Esophagus squamous epithelium (tissue), 5 donors: Measurements from ENCODE around the gene ITPRIP. TPM values are rescaled to one million over a fixed set of nuclear protein-coding genes. Genes with fewer than 3 reads are reported as not detected.

ENCODE experiments used
- DNase-seq: peaks from one replicate; lab custom pipeline; 2025; lab: John Stamatoyannopoulos, UW
- H3K27ac ChIP-seq, 4 donors: fragments of 200-600 bp; sonication (generic); one replicate each; pipeline ENCODE4 v1.5.1; 2016 to 2019; ENCODE audit warnings: mild to moderate bottlenecking in 1 of 4
- H3K27me3 ChIP-seq, 4 donors: fragments of 200-600 bp; sonication (generic); 1 replicate in 3 of 4; 2 replicates in 1 of 4; pipeline versions ENCODE4 v1.5.1 to v1.6.0; 2017 to 2021; ENCODE audit warnings: antibody characterized with exemption in 1 of 4
- H3K36me3 ChIP-seq, 3 donors: fragments of 200-600 bp; sonication (generic); one replicate each; pipeline ENCODE4 v1.5.1; 2016 to 2019
- H3K4me1 ChIP-seq, 3 donors: fragments of 200-600 bp; sonication (generic); one replicate each; pipeline ENCODE4 v1.5.1; 2017 to 2019
- H3K4me3 ChIP-seq, 4 donors: fragments of 200-600 bp; sonication (generic); 1 replicate in 3 of 4; 2 replicates in 1 of 4; pipeline ENCODE4 v1.5.1; 2016 to 2019; ENCODE audit warnings: mild to moderate bottlenecking in 2 of 4, moderate library complexity in 1 of 4
- H3K9me3 ChIP-seq, 3 donors: fragments of 200-600 bp; sonication (generic); one replicate each; pipeline ENCODE4 v1.5.1; 2016 to 2019
- CTCF ChIP-seq, 6 experiments: fragments of 450-650 bp in 4 of 6; fragments of 200-600 bp in 2 of 6; sonication (generic) in 2 of 6; IDR thresholded peaks; one replicate each; pipeline ENCODE4 v1.5.1; 2016 to 2019; ENCODE audit warnings: antibody characterized with exemption in 6 of 6, mild to moderate bottlenecking in 4 of 6, moderate library complexity in 4 of 6
- POLR2A ChIP-seq, 4 donors: fragments of 450-650 bp; IDR thresholded peaks; one replicate each; pipeline ENCODE4 v1.6.1; 2017; ENCODE audit warnings: antibody characterized with exemption in 4 of 4, mild to moderate bottlenecking in 4 of 4, moderate library complexity in 3 of 4
- WGBS, 2 donors: methylation state at CpG; one replicate each; pipeline ENCODE4 v1.1.5; 2018; 5-methylcytosine and 5-hydroxymethylcytosine counted together
- intact Hi-C: fragments of 100-400 bp; cut with DNase I; formaldehyde crosslinking; loops from one replicate; pipeline ENCODE4 v1.15.0; 2022
- total RNA-seq, 4 donors: library from RNA; depleted of rRNA; stranded (reverse); fragments of >200 nt; gene quantifications; one replicate each; pipeline ENCODE4 v1.1.0, GENCODE V29; 2016
- donor health status: DM: yes; HTN: yes; CAD: no.

Gene ITPRIP
- total RNA-seq, 4 donors from 2014 or later: 37.6 to 61.6 (median 38.4) TPM

- Histone ChIP-seq H3K27ac (peak overlapping the region in 3 of 4 donors; percentile 11 to 69 (median 49)), H3K9me3 (no peaks in the 10 kb centered on the region), H3K4me3 (no peak overlapping the region), H3K4me1 (peaks cover 9 to 70% (median 24%) of the 10 kb centered on the region in 3 donors), H3K27me3 (no peaks in the 10 kb centered on the region), H3K36me3 (peaks cover 26 to 72% (median 29%) of the 10 kb centered on the region in 3 donors)
- WGBS, 2 donors: 65 to 80% methylated on average over 10 to 15 of the region's 15 CpGs
- TF ChIP-seq POLR2A (IDR thresholded peaks at IDR 0.05): no peak
- TF ChIP-seq CTCF (IDR thresholded peaks at IDR 0.05): no peak
- DNase-seq: no peak
- intact Hi-C loops: no loop called here
Observed at GRCh38 chr10:104309980-104310978, 28.0 kb downstream of the ITPRIP start.

- 46 to 73% methylated on average over 4 of the region's 4 CpGs for WGBS, 2 donors
- H3K36me3 ChIP-seq: peaks cover 10 to 54% (median 11%) of the 10 kb centered on the region in 3 donors
- intact Hi-C loops: no loop called here
- H3K4me1 ChIP-seq: peaks cover 10 to 86% (median 37%) of the 10 kb centered on the region in 3 donors
- H3K9me3 ChIP-seq: no peaks in the 10 kb centered on the region
- H3K4me3 ChIP-seq: no peak overlapping the region
- no peak for DNase-seq
- no peaks in the 10 kb centered on the region for H3K27me3 ChIP-seq
- no peak overlapping the region for H3K27ac ChIP-seq
- no peak for TF ChIP-seq CTCF (IDR thresholded peaks at IDR 0.05)
- no peak for TF ChIP-seq POLR2A (IDR thresholded peaks at IDR 0.05)
Observed at GRCh38 chr10:104308439-104308903, 29.8 kb downstream of the ITPRIP start.

DNA sequence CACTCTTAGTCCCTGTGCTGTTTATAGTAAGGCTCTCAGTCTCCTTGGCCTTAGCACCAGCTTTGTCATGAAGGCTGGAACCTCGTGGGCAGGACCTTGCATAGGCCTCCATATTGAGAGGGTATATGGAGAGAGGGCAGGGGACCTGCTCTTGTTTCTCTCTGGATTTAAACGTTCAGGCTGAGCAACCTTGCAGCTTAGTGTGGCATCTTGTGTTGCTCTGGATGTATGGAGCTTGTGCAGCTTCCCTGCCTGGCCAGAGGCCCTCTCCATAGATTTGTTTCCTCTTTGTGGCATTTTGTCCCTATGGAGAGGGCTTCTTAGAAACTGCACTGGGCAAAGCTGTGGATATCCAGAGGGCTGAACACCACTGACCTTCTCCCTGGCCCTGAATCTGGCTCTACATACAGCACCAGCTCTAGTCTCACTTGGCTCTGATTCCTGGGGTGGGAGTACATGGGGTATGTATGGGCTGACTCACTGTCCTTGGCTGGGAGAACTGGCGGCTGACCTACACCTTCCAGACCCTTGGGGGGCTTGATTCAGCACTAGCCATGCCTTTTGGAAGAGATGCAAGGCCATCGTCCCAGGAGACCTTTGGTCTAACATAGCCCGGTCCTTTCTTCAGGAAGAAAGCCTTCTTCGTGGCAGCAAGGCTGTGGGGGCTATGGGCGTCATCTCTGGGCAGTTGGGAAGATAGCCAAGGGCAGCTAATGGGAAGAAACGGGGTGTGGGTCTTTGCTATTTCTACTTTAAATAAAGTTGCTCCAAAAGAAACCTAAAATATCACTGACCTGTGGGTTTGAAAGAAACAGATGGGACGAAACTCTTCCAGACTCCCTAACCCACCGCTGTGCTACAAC lies 30.5 kb downstream of the ITPRIP start:
- Histone ChIP-seq H3K9me3 (no peaks in the 10 kb centered on the region), H3K36me3 (peaks cover 3 to 47% (median 8%) of the 10 kb centered on the region in 3 donors), H3K27ac (peak overlapping the region in 1 of 4 donors; percentile 3), H3K4me1 (peaks cover 10 to 87% (median 36%) of the 10 kb centered on the region in 3 donors), H3K4me3 (no peak overlapping the region), H3K27me3 (no peaks in the 10 kb centered on the region)
- DNase-seq: no peak
- no peak for TF ChIP-seq POLR2A (IDR thresholded peaks at IDR 0.05)
- no peak for TF ChIP-seq CTCF (IDR thresholded peaks at IDR 0.05)
- WGBS, 2 donors: 61 to 72% methylated on average over 4 to 8 of the region's 10 CpGs
- intact Hi-C loops: no loop called here

GRCh38 chr10:104306897-104307296 lies 31.4 kb downstream of the ITPRIP start:
- peak overlapping the region in 1 of 4 donors; percentile 69 for H3K27ac ChIP-seq
- WGBS, 2 donors: 44% methylated on average over 2 of the region's 3 CpGs; no CpG with 5 or more reads in 1 of the 2 donors
- no peaks in the 10 kb centered on the region for H3K27me3 ChIP-seq
- DNase-seq: no peak
- peaks cover 0 to 38% (median 2%) of the 10 kb centered on the region in 3 donors for H3K36me3 ChIP-seq
- H3K4me1 ChIP-seq: peaks cover 10 to 81% (median 32%) of the 10 kb centered on the region in 3 donors
- no peak overlapping the region for H3K4me3 ChIP-seq
- TF ChIP-seq POLR2A (IDR thresholded peaks at IDR 0.05) (no peak), CTCF (IDR thresholded peaks at IDR 0.05) (no peak)
- intact Hi-C loops: no loop called here
- no peaks in the 10 kb centered on the region for H3K9me3 ChIP-seq
